CD14-positive monocyte (primary cell): ENCODE results near the gene JAGN1. TPM values are rescaled to one million over a fixed set of nuclear protein-coding genes. Genes with fewer than 3 reads are reported as not detected.

Experiments
- DNase-seq, 3 donors: peaks; one replicate each; pipeline ENCODE4 v3.0.0-alpha.2; 2011 to 2022
- H2AFZ ChIP-seq: 2 replicates; pipeline ENCODE4 v1.6.0; 2012; ENCODE audit warnings: mild to moderate bottlenecking, low read depth, low read length, inconsistent platforms; ENCODE audit not compliant: insufficient read depth, poor library complexity, severe bottlenecking
- H3K27ac ChIP-seq, 2 donors: 1 replicate in 1 of 2; 2 replicates in 1 of 2; pipeline ENCODE4 v1.5.1; 2012 to 2013; ENCODE audit warnings: low read length in 2 of 2, control low read depth in 1 of 2, inconsistent platforms in 1 of 2, low read depth in 1 of 2, mild to moderate bottlenecking in 1 of 2
- H3K27me3 ChIP-seq, 2 donors: one replicate each; pipeline versions ENCODE4 v1.6.0 to v1.6.1; 2011 to 2013; ENCODE audit warnings: low read length in 2 of 2; ENCODE audit not compliant: control insufficient read depth in 2 of 2, insufficient read depth in 2 of 2
- H3K36me3 ChIP-seq, 2 donors: replicated peaks in 1 of 2; 1 replicate in 1 of 2; 2 replicates in 1 of 2; pipeline versions ENCODE4 v1.5.1 to v1.6.1; 2012 to 2013; ENCODE audit warnings: low read length in 2 of 2, control low read depth in 1 of 2, inconsistent platforms in 1 of 2, mild to moderate bottlenecking in 1 of 2; ENCODE audit not compliant: insufficient read depth in 2 of 2, control insufficient read depth in 1 of 2
- H3K4me1 ChIP-seq, 2 donors: 1 replicate in 1 of 2; 2 replicates in 1 of 2; pipeline versions ENCODE4 v1.5.1 to v1.6.1; 2012 to 2013; ENCODE audit warnings: low read length in 2 of 2, control low read depth in 1 of 2, inconsistent platforms in 1 of 2, mild to moderate bottlenecking in 1 of 2, moderate library complexity in 1 of 2; ENCODE audit not compliant: insufficient read depth in 2 of 2, control insufficient read depth in 1 of 2
- H3K4me2 ChIP-seq: replicated peaks from 2 replicates; pipeline ENCODE3; 2012; ENCODE audit warnings: low read length, moderate library complexity, mild to moderate bottlenecking; ENCODE audit not compliant: poor library complexity, severe bottlenecking; ENCODE audit errors: extremely low read depth
- H3K4me3 ChIP-seq, 3 experiments: fragments of 200-600 bp in 1 of 3; sonication (generic) in 1 of 3; replicated peaks in 1 of 3; 1 replicate in 2 of 3; 2 replicates in 1 of 3; pipeline ENCODE4 v1.5.1; 2011 to 2013; ENCODE audit warnings: low read length in 3 of 3, mild to moderate bottlenecking in 3 of 3, control low read depth in 2 of 3, low read depth in 2 of 3, inconsistent platforms in 1 of 3, moderate library complexity in 1 of 3
- H3K79me2 ChIP-seq: 2 replicates; pipeline ENCODE4 v1.6.0; 2012; ENCODE audit warnings: mild to moderate bottlenecking, control low read depth, inconsistent platforms, low read length, moderate library complexity; ENCODE audit not compliant: insufficient read depth
- H3K9ac ChIP-seq: 2 replicates; pipeline ENCODE4 v1.6.0; 2017; ENCODE audit warnings: low read length, mild to moderate bottlenecking; ENCODE audit not compliant: insufficient read depth, poor library complexity, severe bottlenecking
- H3K9me3 ChIP-seq, 2 donors: replicated peaks in 1 of 2; 1 replicate in 1 of 2; 2 replicates in 1 of 2; pipeline versions ENCODE4 v1.5.1 to v1.6.1; 2012 to 2013; ENCODE audit warnings: low read length in 2 of 2, control low read depth in 1 of 2; ENCODE audit not compliant: control insufficient read depth in 1 of 2, insufficient read depth in 1 of 2
- H4K20me1 ChIP-seq: 2 replicates; pipeline ENCODE4 v1.6.0; 2012; ENCODE audit warnings: mild to moderate bottlenecking, low read length, control low read depth, moderate library complexity; ENCODE audit not compliant: insufficient read depth
- H3K27ac Mint-ChIP-seq, 7 donors: one replicate each; pipeline ENCODE4 v1.8.0; 2020; ENCODE audit warnings: mild to moderate bottlenecking in 7 of 7, mixed read lengths in 7 of 7, moderate library complexity in 6 of 7, inconsistent platforms in 2 of 7
- H3K27me3 Mint-ChIP-seq, 3 donors: one replicate each; pipeline ENCODE4 v1.8.0; 2021 to 2022; ENCODE audit warnings: low read depth in 3 of 3, mild to moderate bottlenecking in 3 of 3, mixed read lengths in 3 of 3, moderate library complexity in 3 of 3, inconsistent platforms in 1 of 3
- H3K36me3 Mint-ChIP-seq, 2 donors: one replicate each; pipeline ENCODE4 v1.8.0; 2020; ENCODE audit warnings: mixed read lengths in 2 of 2, inconsistent platforms in 1 of 2, mild to moderate bottlenecking in 1 of 2
- H3K4me1 Mint-ChIP-seq: one replicate; pipeline ENCODE4 v1.8.0; 2020; ENCODE audit warnings: mild to moderate bottlenecking, mixed read lengths
- H3K4me3 Mint-ChIP-seq, 2 donors: one replicate each; pipeline ENCODE4 v1.8.0; 2020; ENCODE audit warnings: mild to moderate bottlenecking in 2 of 2, mixed read lengths in 2 of 2, moderate library complexity in 1 of 2
- H3K9me3 Mint-ChIP-seq, 7 donors: one replicate each; pipeline ENCODE4 v1.8.0; 2020 to 2022; ENCODE audit warnings: mixed read lengths in 7 of 7, mild to moderate bottlenecking in 6 of 7, moderate library complexity in 6 of 7, inconsistent platforms in 2 of 7
- CTCF ChIP-seq: fragments of 200-600 bp; IDR thresholded peaks from one replicate; pipeline ENCODE4 v1.8.0; 2022; ENCODE audit warnings: antibody characterized with exemption, mild to moderate bottlenecking
- WGBS: methylation state at CpG from one replicate; pipeline ENCODE4 v1.1.5; 2013; ENCODE audit warnings: missing lambda C conversion rate; ENCODE audit not compliant: insufficient coverage; 5-methylcytosine and 5-hydroxymethylcytosine counted together
- intact Hi-C, 2 donors: fragments of 100-400 bp; cut with micrococcal nuclease; formaldehyde crosslinking; loops; one replicate each; pipeline versions ENCODE4 v1.15.0 to v1.15.1; 2023
- polyA plus RNA-seq, 3 donors: library from polyadenylated mRNA; depleted of rRNA in 1 of 3; unstranded in 2 of 3; stranded (reverse) in 1 of 3; fragments of 300-500 nt in 2 of 3; fragments of >200 nt in 1 of 3; fragmentation: Illumina TruSeq in 2 of 3; gene quantifications; 1 replicate in 2 of 3; 2 replicates in 1 of 3; pipeline ENCODE4 v1.2.3, GENCODE V29; 2012 to 2021

Gene JAGN1
- polyA plus RNA-seq, 3 donors, result 17.3 to 56.3 (median 49.8) TPM

- peaks cover 30 to 33% of the 10 kb centered on the region in 2 donors for H3K4me1 ChIP-seq
- no peak overlapping the region for H3K4me3 ChIP-seq
- H3K79me2 ChIP-seq, result no peaks in the 10 kb centered on the region
- TF ChIP-seq CTCF, result no peak
- Mint-ChIP-seq H3K27ac (no peak overlapping the region), H3K4me3 (no peak overlapping the region), H3K27me3 (peaks cover 2 to 6% (median 6%) of the 10 kb centered on the region in 3 donors), H3K36me3 (no peaks in the 10 kb centered on the region), H3K4me1 (peaks cover 25% of the 10 kb centered on the region), H3K9me3 (peaks cover 0 to 2% (median 0%) of the 10 kb centered on the region in 7 donors)
- no peak overlapping the region for H3K27ac ChIP-seq
- H3K9ac ChIP-seq, result no peak overlapping the region
- no peaks in the 10 kb centered on the region for H3K36me3 ChIP-seq
- H3K9me3 ChIP-seq, result no peaks in the 10 kb centered on the region
- no peaks in the 10 kb centered on the region for H4K20me1 ChIP-seq
- no peaks in the 10 kb centered on the region for H3K27me3 ChIP-seq
- no peak overlapping the region for H2AFZ ChIP-seq
- intact Hi-C loops, result no loop called here
- no peak for DNase-seq
- no peak overlapping the region for H3K4me2 ChIP-seq
- WGBS, result 100% methylated on average over 1 of the region's 4 CpGs
Measured at GRCh38 chr3:9861201-9861600, 29.2 kb upstream of the JAGN1 start.

- H3K27ac ChIP-seq, result no peak overlapping the region
- Mint-ChIP-seq H3K4me3 (peak overlapping the region in 1 of 2 donors; percentile 81), H3K36me3 (no peaks in the 10 kb centered on the region), H3K4me1 (peaks cover 25% of the 10 kb centered on the region), H3K27me3 (peaks cover 2 to 6% (median 6%) of the 10 kb centered on the region in 3 donors), H3K9me3 (peaks cover 0 to 2% (median 0%) of the 10 kb centered on the region in 7 donors), H3K27ac (peak overlapping the region in 1 of 7 donors; percentile 11)
- H3K36me3 ChIP-seq, result no peaks in the 10 kb centered on the region
- no peaks in the 10 kb centered on the region for H3K9me3 ChIP-seq
- H3K4me2 ChIP-seq, result no peak overlapping the region
- no peaks in the 10 kb centered on the region for H3K27me3 ChIP-seq
- H3K4me1 ChIP-seq, result peaks cover 30 to 33% of the 10 kb centered on the region in 2 donors
- no peak for DNase-seq
- H3K4me3 ChIP-seq, result no peak overlapping the region
- H2AFZ ChIP-seq, result peak overlapping the region; percentile 91
- TF ChIP-seq CTCF, result no peak
- intact Hi-C loops, result no loop called here
- H3K79me2 ChIP-seq, result no peaks in the 10 kb centered on the region
- 79% methylated on average over 4 of the region's 5 CpGs for WGBS
- no peak overlapping the region for H3K9ac ChIP-seq
- no peaks in the 10 kb centered on the region for H4K20me1 ChIP-seq
Measured at GRCh38 chr3:9861626-9862130, 28.7 kb upstream of the JAGN1 start.
